ENCODE results near the gene MID1.
"Not testable (repeated sequence)": the region's sequence is repeated elsewhere in the genome, so short reads cannot be mapped to it uniquely, and the experiment has no call there.

MID1 gene

GRCh38 chrX:10617186-10617998, 3.0 kb downstream of the MID1 start:
- no peak for DNase-seq

- DNase-seq: peak; percentile 54
Observed at GRCh38 chrX:10615931-10616774, 4.2 kb downstream of the MID1 start.

GRCh38 chrX:10612215-10612614, 8.2 kb downstream of the MID1 start:
- no peak for DNase-seq

- no peak for DNase-seq
Observed at GRCh38 chrX:10611441-10612090, 8.8 kb downstream of the MID1 start.

- DNase-seq: no peak
Observed at GRCh38 chrX:10608099-10608498, 12.3 kb downstream of the MID1 start.

GRCh38 chrX:10607233-10607632, 13.2 kb downstream of the MID1 start:
- DNase-seq: no peak

GRCh38 chrX:10603612-10604011, 16.8 kb downstream of the MID1 start:
- no peak for DNase-seq

- DNase-seq: no peak
Observed at GRCh38 chrX:10602646-10603045, 17.7 kb downstream of the MID1 start.

- no peak for DNase-seq
Observed at GRCh38 chrX:10600479-10600878, 19.9 kb downstream of the MID1 start.

- DNase-seq: no peak
Observed at GRCh38 chrX:10598540-10598939, 21.8 kb downstream of the MID1 start.

- peak; percentile 54 for DNase-seq
Observed at GRCh38 chrX:10597871-10598270, 22.5 kb downstream of the MID1 start.

GRCh38 chrX:10591363-10592335, 28.7 kb downstream of the MID1 start:
- DNase-seq: no peak

GRCh38 chrX:10589787-10590186, 30.6 kb downstream of the MID1 start:
- not testable (repeated sequence) for DNase-seq

GRCh38 chrX:10589098-10589497, 31.3 kb downstream of the MID1 start:
- no peak for DNase-seq

- DNase-seq: not testable (repeated sequence)
Observed at GRCh38 chrX:10584882-10585281, 35.5 kb downstream of the MID1 start.

- DNase-seq: peak; percentile 18
Observed at GRCh38 chrX:10582945-10583344, 37.4 kb downstream of the MID1 start.

- peak; percentile 86 for DNase-seq
Observed at GRCh38 chrX:10582215-10582733, 38.1 kb downstream of the MID1 start.

GRCh38 chrX:10579112-10580011, 41.0 kb downstream of the MID1 start:
- DNase-seq: no peak

GRCh38 chrX:10578527-10578926, 41.9 kb downstream of the MID1 start:
- no peak for DNase-seq

- no peak for DNase-seq
Observed at GRCh38 chrX:10577853-10578252, 42.5 kb downstream of the MID1 start.

Measured in hematopoietic multipotent progenitor cell treated with erythropoietin and hydrocortisone succinate and interleukin-3 and kit ligand, for 6 days (in vitro differentiated cells).